KMS-11 (cell line): ENCODE data around the gene LRRC47.
"Not testable (repeated sequence)": the region's sequence is repeated elsewhere in the genome, so short reads cannot be mapped to it uniquely, and the experiment has no call there.

Experiments used
- H2AFZ ChIP-seq: fragments of 200-600 bp; sonication (generic); 2 replicates; pipeline ENCODE4 v1.6.1; 2016; ENCODE audit warnings: antibody characterized with exemption, mixed run types, low read depth
- H3K27ac ChIP-seq: fragments of 200-600 bp; sonication (generic); 2 replicates; pipeline ENCODE4 v1.6.1; 2016; ENCODE audit warnings: mild to moderate bottlenecking, mixed run types
- H3K27me3 ChIP-seq: fragments of 200-600 bp; sonication (generic); 2 replicates; pipeline ENCODE4 v1.6.1; 2017; ENCODE audit warnings: mild to moderate bottlenecking, low read depth, mixed run types, moderate library complexity; ENCODE audit not compliant: insufficient read depth
- H3K36me3 ChIP-seq: fragments of 200-600 bp; sonication (generic); 2 replicates; pipeline ENCODE4 v1.6.1; 2017; ENCODE audit warnings: mild to moderate bottlenecking, mixed run types; ENCODE audit not compliant: insufficient read depth
- H3K4me1 ChIP-seq: fragments of 200-600 bp; sonication (generic); 2 replicates; pipeline ENCODE4 v1.6.1; 2016; ENCODE audit warnings: mild to moderate bottlenecking, low read depth, mixed run types; ENCODE audit not compliant: poor library complexity, severe bottlenecking
- H3K4me2 ChIP-seq: fragments of 200-600 bp; sonication (generic); 2 replicates; pipeline ENCODE4 v1.7.0; 2016; ENCODE audit warnings: mild to moderate bottlenecking, mixed run types
- H3K4me3 ChIP-seq: fragments of 200-600 bp; sonication (generic); IDR thresholded peaks from 2 replicates; pipeline ENCODE4 v1.6.1; 2017; ENCODE audit warnings: low read depth, low read length, mixed read lengths; ENCODE audit not compliant: insufficient read depth
- H3K79me2 ChIP-seq: fragments of 200-600 bp; sonication (generic); 2 replicates; pipeline ENCODE4 v1.6.1; 2016; ENCODE audit warnings: low read depth, mixed run types; ENCODE audit not compliant: insufficient read depth
- H3K9ac ChIP-seq: fragments of 200-600 bp; sonication (generic); 2 replicates; pipeline ENCODE4 v1.6.1; 2016; ENCODE audit warnings: mild to moderate bottlenecking, mixed run types
- H4K20me1 ChIP-seq: fragments of 200-600 bp; sonication (generic); 2 replicates; pipeline ENCODE4 v1.6.1; 2016; ENCODE audit warnings: mild to moderate bottlenecking, mixed run types; ENCODE audit not compliant: insufficient read depth
- CTCF ChIP-seq: fragments of 200-600 bp; sonication (generic); conservative IDR thresholded peaks from 2 replicates; pipeline ENCODE4 v1.6.1; 2017; ENCODE audit warnings: low read depth, mild to moderate bottlenecking, antibody characterized with exemption, low read length, moderate library complexity, mixed read lengths

LRRC47 gene

GRCh38 chr1:3753656-3754454, 42.4 kb downstream of the LRRC47 start:
- no peak overlapping the region for H3K27ac ChIP-seq
- H3K4me2 ChIP-seq, result no peak overlapping the region
- H3K27me3 ChIP-seq, result peaks cover 97% of the 10 kb centered on the region
- no peaks in the 10 kb centered on the region for H3K79me2 ChIP-seq
- no peak overlapping the region for H2AFZ ChIP-seq
- no peaks in the 10 kb centered on the region for H3K36me3 ChIP-seq
- no peak overlapping the region for H3K4me3 ChIP-seq
- H3K4me1 ChIP-seq, result no peaks in the 10 kb centered on the region
- TF ChIP-seq CTCF, result no peak
- H3K9ac ChIP-seq, result no peak overlapping the region
- no peaks in the 10 kb centered on the region for H4K20me1 ChIP-seq

GRCh38 chr1:3752400-3752945, 43.8 kb downstream of the LRRC47 start, which contains the start of gene CCDC27:
CCDC27 (plus strand) TSS chr1:3752450; CDS start chr1:3752482, 32 bp downstream.
- Histone ChIP-seq H3K9ac (no peak within 1 kb of the TSS), H3K27me3 (peaks cover 99% of the 10 kb centered on the region), H3K36me3 (no peaks in the 10 kb centered on the region), H3K27ac (no peak within 1 kb of the TSS), H3K4me3 (no peak within 1 kb of the TSS), H3K79me2 (no peaks in the 10 kb centered on the region), H3K4me1 (no peaks in the 10 kb centered on the region), H4K20me1 (no peaks in the 10 kb centered on the region), H2AFZ (no peak within 1 kb of the TSS), H3K4me2 (no peak within 1 kb of the TSS)
- TF ChIP-seq CTCF, result no peak

GRCh38 chr1:3750741-3751140, 45.6 kb downstream of the LRRC47 start:
- Histone ChIP-seq H3K4me3 (no peak overlapping the region), H3K4me2 (no peak overlapping the region), H3K4me1 (no peaks in the 10 kb centered on the region), H3K9ac (no peak overlapping the region), H3K27me3 (peaks cover 94% of the 10 kb centered on the region), H3K36me3 (no peaks in the 10 kb centered on the region), H2AFZ (no peak overlapping the region), H3K79me2 (no peaks in the 10 kb centered on the region), H4K20me1 (no peaks in the 10 kb centered on the region), H3K27ac (no peak overlapping the region)
- TF ChIP-seq CTCF, result no peak

- Histone ChIP-seq H3K36me3 (no peaks in the 10 kb centered on the region), H3K4me1 (no peaks in the 10 kb centered on the region), H3K79me2 (no peaks in the 10 kb centered on the region), H2AFZ (no peak overlapping the region), H3K9ac (no peak overlapping the region), H3K27ac (no peak overlapping the region), H3K4me2 (no peak overlapping the region), H3K27me3 (peaks cover 94% of the 10 kb centered on the region), H3K4me3 (no peak overlapping the region), H4K20me1 (no peaks in the 10 kb centered on the region)
- TF ChIP-seq CTCF, result no peak
Observed at GRCh38 chr1:3749512-3749911, 46.8 kb downstream of the LRRC47 start.

- H2AFZ ChIP-seq, H3K4me3 ChIP-seq, H3K36me3 ChIP-seq, H3K4me1 ChIP-seq, H3K9ac ChIP-seq, H4K20me1 ChIP-seq, H3K27ac ChIP-seq, H3K79me2 ChIP-seq, H3K4me2 ChIP-seq: not testable (repeated sequence)
- H3K27me3 ChIP-seq, result peaks cover 94% of the 10 kb centered on the region
Observed at GRCh38 chr1:3748316-3748900, 47.9 kb downstream of the LRRC47 start.
